Testis (tissue), 3 donors: ENCODE data around the gene NPAS3. TPM values are rescaled to one million over a fixed set of nuclear protein-coding genes. Genes with fewer than 3 reads are reported as not detected.

Experiments used
- DNase-seq: peaks from one replicate; pipeline ENCODE4 v3.0.0-alpha.2; 2019
- H3K27ac ChIP-seq, 2 donors: fragments of 200-600 bp; sonication (generic); one replicate each; pipeline ENCODE4 v1.5.1; 2019
- H3K27me3 ChIP-seq: fragments of 200-600 bp; sonication (generic); one replicate; pipeline ENCODE4 v1.5.1; 2019
- H3K36me3 ChIP-seq: fragments of 200-600 bp; sonication (generic); one replicate; pipeline ENCODE4 v1.5.1; 2017; ENCODE audit warnings: low read depth; ENCODE audit errors: missing control alignments
- H3K4me1 ChIP-seq: fragments of 200-600 bp; sonication (generic); one replicate; pipeline ENCODE4 v1.5.1; 2019
- H3K4me3 ChIP-seq, 2 donors: fragments of 200-600 bp; sonication (generic); one replicate each; pipeline ENCODE4 v1.5.1; 2017 to 2019
- H3K9me3 ChIP-seq: fragments of 200-600 bp; sonication (generic); one replicate; pipeline ENCODE4 v1.5.1; 2017
- POLR2A ChIP-seq: fragments of 450-650 bp; IDR thresholded peaks from one replicate; pipeline ENCODE4 v1.6.1; 2017; ENCODE audit warnings: antibody characterized with exemption, mild to moderate bottlenecking, moderate library complexity
- WGBS, 2 donors: methylation state at CpG; one replicate each; pipeline ENCODE4 v1.1.5; 2018; 5-methylcytosine and 5-hydroxymethylcytosine counted together
- intact Hi-C: fragments of 100-400 bp; cut with DNase I; formaldehyde crosslinking; loops from one replicate; pipeline ENCODE4 v1.15.1; 2023; ENCODE audit warnings: low total_unique reads
- polyA plus RNA-seq: library from polyadenylated mRNA; stranded (reverse); fragments of 350-450 nt; fragmentation: Illumina TruSeq; extraction: RNeasy Lipid Tissue Mini Kit (QIAGEN cat#74804); gene quantifications from one replicate; pipeline ENCODE4 v1.2.3, GENCODE V29; 2014; ENCODE audit warnings: low read depth, low replicate concordance; ENCODE audit not compliant: insufficient read depth
- total RNA-seq, 2 donors: library from RNA; depleted of rRNA; stranded (reverse); fragments of >200 nt; gene quantifications; one replicate each; pipeline ENCODE4 v1.2.3, GENCODE V29; 2016
- TF ChIP-seq, protein P1 (sequence below), 3 experiments: fragments of 450-650 bp in 2 of 3; fragments of 200-600 bp in 1 of 3; sonication (generic) in 1 of 3; IDR thresholded peaks; one replicate each; pipeline ENCODE4 v1.5.1; 2016 to 2019; ENCODE audit warnings: antibody characterized with exemption in 3 of 3, mild to moderate bottlenecking in 2 of 3, moderate library complexity in 1 of 3

The NPAS3 gene
- total and polyA plus RNA-seq, 3 donors from 2014 or later, result 1.1 to 3.7 (median 1.8) TPM

DNA sequence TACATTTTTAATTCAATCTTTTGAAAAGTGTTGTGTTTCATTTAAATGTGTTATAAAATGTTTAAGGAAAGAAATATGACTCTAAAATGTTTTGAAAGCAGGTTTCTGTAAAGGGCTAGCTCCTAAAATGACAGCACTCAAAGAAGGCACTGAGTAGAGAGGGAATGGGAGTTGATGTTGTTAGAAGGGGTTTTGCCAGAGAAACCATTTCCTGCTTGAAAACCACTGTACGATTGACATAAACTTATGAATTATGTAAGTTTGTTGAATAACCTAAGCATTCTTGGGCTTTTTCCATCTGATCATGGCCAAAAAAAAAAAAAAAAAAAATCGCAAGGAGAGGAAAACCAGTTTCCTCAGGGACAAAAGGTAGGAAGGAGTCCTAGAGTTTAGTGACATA is 778.2 kb downstream of the NPAS3 start:
- WGBS, 2 donors, result 75 to 87% methylated on average over 2 of the region's 2 CpGs
- no peak for DNase-seq
- Histone ChIP-seq H3K27ac (no peak overlapping the region), H3K4me1 (no peaks in the 10 kb centered on the region), H3K27me3 (no peaks in the 10 kb centered on the region), H3K4me3 (no peak overlapping the region), H3K9me3 (no peaks in the 10 kb centered on the region), H3K36me3 (no peaks in the 10 kb centered on the region)
- TF ChIP-seq POLR2A, result no peak
- TF ChIP-seq, protein P1, sequence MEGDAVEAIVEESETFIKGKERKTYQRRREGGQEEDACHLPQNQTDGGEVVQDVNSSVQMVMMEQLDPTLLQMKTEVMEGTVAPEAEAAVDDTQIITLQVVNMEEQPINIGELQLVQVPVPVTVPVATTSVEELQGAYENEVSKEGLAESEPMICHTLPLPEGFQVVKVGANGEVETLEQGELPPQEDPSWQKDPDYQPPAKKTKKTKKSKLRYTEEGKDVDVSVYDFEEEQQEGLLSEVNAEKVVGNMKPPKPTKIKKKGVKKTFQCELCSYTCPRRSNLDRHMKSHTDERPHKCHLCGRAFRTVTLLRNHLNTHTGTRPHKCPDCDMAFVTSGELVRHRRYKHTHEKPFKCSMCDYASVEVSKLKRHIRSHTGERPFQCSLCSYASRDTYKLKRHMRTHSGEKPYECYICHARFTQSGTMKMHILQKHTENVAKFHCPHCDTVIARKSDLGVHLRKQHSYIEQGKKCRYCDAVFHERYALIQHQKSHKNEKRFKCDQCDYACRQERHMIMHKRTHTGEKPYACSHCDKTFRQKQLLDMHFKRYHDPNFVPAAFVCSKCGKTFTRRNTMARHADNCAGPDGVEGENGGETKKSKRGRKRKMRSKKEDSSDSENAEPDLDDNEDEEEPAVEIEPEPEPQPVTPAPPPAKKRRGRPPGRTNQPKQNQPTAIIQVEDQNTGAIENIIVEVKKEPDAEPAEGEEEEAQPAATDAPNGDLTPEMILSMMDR (IDR thresholded peaks at IDR 0.05), result no peak
- intact Hi-C loops, result no loop called here

DNA sequence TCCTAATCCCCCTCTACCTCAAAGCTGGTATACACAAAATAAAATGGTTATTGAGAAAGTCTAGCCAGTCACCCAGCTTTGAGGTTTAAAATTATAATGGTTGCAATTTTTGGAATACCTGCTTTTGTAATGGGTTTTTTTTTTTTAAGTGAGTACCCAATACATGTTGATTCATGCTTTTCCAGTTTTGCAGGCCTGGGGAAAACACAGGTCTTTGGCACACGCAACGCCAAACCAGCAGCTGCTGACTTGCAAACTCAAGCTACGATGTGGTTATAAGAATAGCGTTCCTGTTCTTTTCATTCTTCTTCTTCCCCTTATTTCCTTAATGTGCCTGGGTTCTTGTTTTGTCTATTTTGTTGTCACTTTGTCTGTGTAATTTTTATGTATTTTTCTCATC is 779.2 kb downstream of the NPAS3 start:
- 88 to 92% methylated on average over 4 of the region's 4 CpGs for WGBS, 2 donors
- intact Hi-C loops, result no loop called here
- Histone ChIP-seq H3K4me3 (no peak overlapping the region), H3K9me3 (no peaks in the 10 kb centered on the region), H3K27me3 (no peaks in the 10 kb centered on the region), H3K4me1 (no peaks in the 10 kb centered on the region), H3K36me3 (no peaks in the 10 kb centered on the region), H3K27ac (no peak overlapping the region)
- TF ChIP-seq POLR2A, result no peak
- no peak for DNase-seq

DNA sequence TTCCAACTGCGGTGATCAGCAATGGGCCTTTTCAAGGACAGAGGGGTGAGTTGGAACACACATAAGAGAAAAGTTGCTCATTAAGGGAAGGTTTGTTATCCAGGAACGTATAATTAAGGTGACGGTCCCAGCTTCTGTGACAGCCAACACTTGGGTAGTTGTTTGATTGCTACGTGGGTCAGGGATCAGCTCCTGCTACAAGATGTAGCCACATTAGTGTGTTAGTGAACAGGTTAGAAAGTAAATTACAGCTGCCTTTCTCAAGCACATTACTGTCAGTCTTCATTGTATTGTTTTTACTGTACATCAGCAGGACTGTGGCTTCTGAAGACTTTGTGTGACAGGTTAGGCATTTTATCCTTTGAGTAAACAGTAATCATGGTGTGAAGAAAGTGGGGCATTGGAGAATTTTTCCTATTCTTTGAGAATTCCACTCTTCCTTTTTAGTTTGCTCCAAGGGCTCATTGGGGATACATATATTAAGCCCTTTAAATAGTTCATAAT is 781.7 kb downstream of the NPAS3 start:
- intact Hi-C loops, result no loop called here
- WGBS, 2 donors, result 69 to 84% methylated on average over 4 of the region's 4 CpGs
- no peak for DNase-seq

DNA sequence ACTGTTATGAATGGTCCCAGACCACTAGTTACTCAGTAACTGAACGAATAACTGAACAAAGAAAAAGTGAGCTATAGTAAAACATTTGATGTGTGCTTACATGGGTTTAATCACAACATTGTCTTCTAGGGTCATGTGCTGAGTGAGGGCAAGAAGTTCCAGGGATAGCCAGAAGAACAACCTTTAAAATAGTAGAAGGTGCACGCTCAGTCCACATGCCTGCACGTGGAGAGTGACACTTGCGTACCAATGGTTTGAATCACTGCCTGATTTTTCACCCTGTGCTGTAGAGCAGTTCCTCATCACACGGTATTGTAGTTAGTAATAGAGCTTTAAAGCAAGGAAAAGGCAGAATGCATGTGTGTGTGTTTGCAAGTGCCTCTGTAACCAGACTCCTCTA is 788.0 kb downstream of the NPAS3 start:
- DNase-seq, result no peak
- no peaks in the 10 kb centered on the region for H3K36me3 ChIP-seq
- WGBS, 2 donors, result 74 to 77% methylated on average over 5 of the region's 5 CpGs
- no peaks in the 10 kb centered on the region for H3K27me3 ChIP-seq
- no peak overlapping the region for H3K27ac ChIP-seq
- no peaks in the 10 kb centered on the region for H3K9me3 ChIP-seq
- intact Hi-C loops, result no loop called here
- no peak for TF ChIP-seq POLR2A
- TF ChIP-seq, protein P1 (IDR thresholded peaks at IDR 0.05), result no peak
- H3K4me1 ChIP-seq, result no peaks in the 10 kb centered on the region
- H3K4me3 ChIP-seq, result no peak overlapping the region

More for the DNA sequence above, 781.7 kb downstream of the NPAS3 start:
- no peak overlapping the region for H3K27ac ChIP-seq
- H3K4me1 ChIP-seq, result no peaks in the 10 kb centered on the region
- no peak for TF ChIP-seq POLR2A
- TF ChIP-seq, protein P1 (IDR thresholded peaks at IDR 0.05), result no peak
- no peaks in the 10 kb centered on the region for H3K36me3 ChIP-seq
- H3K27me3 ChIP-seq, result no peaks in the 10 kb centered on the region
- no peak overlapping the region for H3K4me3 ChIP-seq
- no peaks in the 10 kb centered on the region for H3K9me3 ChIP-seq

DNA sequence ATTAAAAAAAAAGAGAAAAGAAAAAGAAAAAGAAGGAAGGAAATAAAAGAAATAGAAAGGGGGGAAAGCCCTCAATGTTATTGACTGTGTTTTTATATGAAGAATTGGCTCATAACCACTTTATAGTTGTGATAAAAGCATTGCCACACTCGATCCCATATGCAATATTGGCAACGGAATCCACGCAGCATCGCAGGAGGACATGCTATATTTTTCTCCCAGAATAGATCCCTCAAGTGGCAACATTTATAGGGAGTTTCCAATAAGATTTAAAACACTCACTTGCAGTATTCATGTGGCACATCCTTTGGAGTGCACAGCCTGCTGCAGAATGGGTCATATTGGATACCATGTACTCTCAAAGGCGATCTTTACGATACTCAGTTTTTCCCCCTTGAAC is 788.9 kb downstream of the NPAS3 start:
- intact Hi-C loops, result no loop called here
- DNase-seq, result no peak

More for the DNA sequence above, 788.9 kb downstream of the NPAS3 start:
- H3K4me1 ChIP-seq, result no peaks in the 10 kb centered on the region
- no peak overlapping the region for H3K27ac ChIP-seq
- H3K36me3 ChIP-seq, result no peaks in the 10 kb centered on the region
- WGBS, 2 donors, result 89 to 96% methylated on average over 6 of the region's 6 CpGs
- no peaks in the 10 kb centered on the region for H3K9me3 ChIP-seq
- no peak for TF ChIP-seq POLR2A
- TF ChIP-seq, protein P1 (IDR thresholded peaks at IDR 0.05), result no peak
- no peaks in the 10 kb centered on the region for H3K27me3 ChIP-seq
- no peak overlapping the region for H3K4me3 ChIP-seq
